H1 (cell line): ENCODE data around the gene FBH1. TPM values are rescaled to one million over a fixed set of nuclear protein-coding genes. Genes with fewer than 3 reads are reported as not detected.

Experiments used
- EZH2 ChIP-seq: fragments of 200-600 bp; sonication (generic); IDR thresholded peaks from 2 replicates; pipeline ENCODE4 v1.7.1; 2012; ENCODE audit warnings: low read depth, mild to moderate bottlenecking, moderate library complexity, low read length, inconsistent platforms; ENCODE audit not compliant: severe bottlenecking
- KDM4A ChIP-seq: IDR thresholded peaks from one replicate; pipeline ENCODE4 v1.7.1; 2012; ENCODE audit warnings: low read depth, mild to moderate bottlenecking, moderate library complexity, low read length, inconsistent platforms; ENCODE audit not compliant: severe bottlenecking
- polyA plus RNA-seq, 7 experiments: library from polyadenylated mRNA; depleted of rRNA in 3 of 7; stranded (reverse) in 5 of 7; unstranded in 2 of 7; fragments of >200 nt in 5 of 7; fragments of 200-250 nt in 2 of 7; gene quantifications; 1 replicate in 5 of 7; 2 replicates in 1 of 7; 4 replicates in 1 of 7; pipeline versions ENCODE4 v1.2.1 to v1.2.3, GENCODE V29; 2011 to 2013; ENCODE audit warnings: missing spikeins in 2 of 7, mixed read lengths in 2 of 7
- total RNA-seq: library from RNA; stranded (reverse); fragmentation: NEBNext Ultra II Directional; extraction: Animal tissue kit (Norgen Biotek cat#: 25700); gene quantifications from 2 replicates; pipeline ENCODE4 v1.2.1, GENCODE V29; 2021
- TF ChIP-seq, protein P1 (sequence below): IDR thresholded peaks from 2 replicates; pipeline ENCODE4 v1.6.1; 2011; ENCODE audit warnings: low read depth, mild to moderate bottlenecking, low read length; ENCODE audit not compliant: insufficient read depth

FBH1 gene
- total and polyA plus RNA-seq, 2 of the 8 experiments (the other 6 are each of a cell fraction or from before 2014, with no cell fraction given) = 31.1 to 51.8 TPM

DNA sequence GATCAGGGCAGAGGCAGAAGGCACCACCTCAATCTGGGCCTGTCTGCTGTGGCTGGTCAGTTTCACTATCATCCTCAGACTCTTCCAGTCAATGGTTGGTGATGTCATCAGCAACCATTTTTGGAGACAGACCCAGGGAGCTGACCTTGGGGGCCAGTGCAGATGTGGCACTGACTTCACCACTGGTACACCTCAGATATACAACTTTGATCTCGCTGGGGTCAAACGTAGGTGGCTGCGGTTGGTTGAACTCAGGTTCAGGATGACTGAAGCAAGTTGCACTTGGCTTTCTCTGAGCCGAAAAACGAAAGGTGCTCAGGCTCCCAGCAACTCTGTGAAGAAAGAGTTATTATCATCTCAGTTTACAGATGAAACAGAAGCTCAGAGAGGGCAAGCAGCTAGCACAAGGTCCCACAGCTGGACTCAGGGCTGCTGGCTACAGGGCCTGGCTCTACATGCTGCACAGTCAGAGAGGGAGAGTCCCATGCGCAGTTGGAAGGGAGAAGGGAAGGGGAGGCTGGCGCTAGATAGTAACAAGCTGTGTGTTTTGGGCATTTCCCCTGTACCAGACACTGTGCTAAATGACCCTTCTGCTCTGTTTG lies 27.6 kb upstream of the FBH1 start (continued):
- TF ChIP-seq, protein P1, sequence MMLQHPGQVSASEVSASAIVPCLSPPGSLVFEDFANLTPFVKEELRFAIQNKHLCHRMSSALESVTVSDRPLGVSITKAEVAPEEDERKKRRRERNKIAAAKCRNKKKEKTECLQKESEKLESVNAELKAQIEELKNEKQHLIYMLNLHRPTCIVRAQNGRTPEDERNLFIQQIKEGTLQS = no peak
- TF ChIP-seq EZH2 (no peak), KDM4A (no peak)
